Measurements from ENCODE around the gene RAD1. TPM values are rescaled to one million over a fixed set of nuclear protein-coding genes. Genes with fewer than 3 reads are reported as not detected.
"Not testable (repeated sequence)": the region's sequence is repeated elsewhere in the genome, so short reads cannot be mapped to it uniquely, and the experiment has no call there.

Gene RAD1
- total RNA-seq, 1 experiment from 2014 or later = 33.4 TPM

GRCh38 chr5:34923694-34924461, 8.6 kb upstream of the RAD1 start:
- Mint-ChIP-seq H3K9me3 (no peaks in the 10 kb centered on the region), H3K4me3 (no peak overlapping the region), H3K27ac (peak overlapping the region; percentile 23; the same call in 1 of the 2 replicates), H3K4me1 (peaks cover 2% of the 10 kb centered on the region; the same call in 1 of the 2 replicates), H3K36me3 (peaks cover 60% of the 10 kb centered on the region), H3K27me3 (ENCODE audit: low read depth) (no peaks in the 10 kb centered on the region)
- ChIA-PET CTCF (no interaction called here), POLR2A (no interaction called here)
- DNase-seq (ENCODE audit: low spot score) (no peak), ATAC-seq (no peak)
- no peak for TF ChIP-seq E2F5 (CRISPR knock-in tag; IDR thresholded peaks at IDR 0.05)
- no peak for TF ChIP-seq SMAD3 (CRISPR knock-in tag; IDR thresholded peaks at IDR 0.05; ENCODE audit: borderline replicate concordance)
- TF ChIP-seq ETV6 (CRISPR knock-in tag; IDR thresholded peaks at IDR 0.05) = no peak
- no peak for TF ChIP-seq ZNF396 (CRISPR knock-in tag; IDR thresholded peaks at IDR 0.05; ENCODE audit: borderline replicate concordance)
- TF ChIP-seq HMGXB4 (CRISPR knock-in tag; IDR thresholded peaks at IDR 0.05) = no peak
- no peak for TF ChIP-seq ELF4 (CRISPR knock-in tag; IDR thresholded peaks at IDR 0.05; ENCODE audit: low read depth)
- TF ChIP-seq TP53 (CRISPR knock-in tag; IDR thresholded peaks at IDR 0.05) = no peak
- TF ChIP-seq TCF7 (CRISPR knock-in tag; IDR thresholded peaks at IDR 0.05; ENCODE audit: low read depth) = no peak
- TF ChIP-seq FOXK1 (CRISPR knock-in tag; IDR thresholded peaks at IDR 0.05) = no peak
- no peak for TF ChIP-seq RORB (CRISPR knock-in tag; IDR thresholded peaks at IDR 0.05)
- no peak for TF ChIP-seq ZNF121 (CRISPR knock-in tag; IDR thresholded peaks at IDR 0.05)
- no peak for TF ChIP-seq PRRX2 (CRISPR knock-in tag; IDR thresholded peaks at IDR 0.05)

- DNase-seq (ENCODE audit: low spot score); H3K4me1 Mint-ChIP-seq; ATAC-seq; H3K27me3 Mint-ChIP-seq (ENCODE audit: low read depth); CTCF ChIA-PET; H3K9me3 Mint-ChIP-seq; H3K4me3 Mint-ChIP-seq; H3K27ac Mint-ChIP-seq: not testable (repeated sequence)
- POLR2A ChIA-PET = interaction anchor here (0.7 kb wide), 1 partner anchor 130 kb away, joined by 3 read pairs; no protein-coding TSS in a partner anchor
- peaks cover 60% of the 10 kb centered on the region for H3K36me3 Mint-ChIP-seq
Observed at GRCh38 chr5:34923256-34923655, 8.0 kb upstream of the RAD1 start.

- Mint-ChIP-seq H3K4me3 (no peak overlapping the region), H3K36me3 (peaks cover 41% of the 10 kb centered on the region), H3K27me3 (ENCODE audit: low read depth) (no peaks in the 10 kb centered on the region), H3K27ac (no peak overlapping the region), H3K4me1 (peaks cover 19% of the 10 kb centered on the region), H3K9me3 (no peaks in the 10 kb centered on the region)
- ATAC-seq = no peak
- TF ChIP-seq ZNF416 (CRISPR knock-in tag; IDR thresholded peaks at IDR 0.05) = no peak
- peak; percentile 85 for TF ChIP-seq ZNF121 (CRISPR knock-in tag; IDR thresholded peaks at IDR 0.05)
- ChIA-PET CTCF (interaction anchor here (0.7 kb wide), 1 partner anchor 912 kb away, joined by 4 read pairs; no protein-coding TSS in a partner anchor), POLR2A (interaction anchor here (0.7 kb wide), 1 partner anchor 80 kb away, joined by 4 read pairs; the partner anchor contains the start of gene TTC23L)
- no peak for DNase-seq (ENCODE audit: low spot score)
Observed at GRCh38 chr5:34919077-34919476, 3.8 kb upstream of the RAD1 start.

GRCh38 chr5:34918025-34918424, 2.7 kb upstream of the RAD1 start:
- no peak for ATAC-seq
- Mint-ChIP-seq H3K27me3 (ENCODE audit: low read depth) (no peaks in the 10 kb centered on the region), H3K4me1 (peaks cover 25% of the 10 kb centered on the region), H3K9me3 (no peaks in the 10 kb centered on the region), H3K27ac (peak overlapping the region; percentile 82), H3K4me3 (no peak overlapping the region), H3K36me3 (peaks cover 32% of the 10 kb centered on the region)
- DNase-seq (ENCODE audit: low spot score) = no peak
- ChIA-PET CTCF (interaction anchor here (1.2 to 2.1 kb wide), 2 partner anchors 11 to 443 kb away, joined by 4 to 7 read pairs; partner anchors contain the start of gene DNAJC21), POLR2A (no interaction called here)
- TF ChIP-seq ZNF121 (CRISPR knock-in tag; IDR thresholded peaks at IDR 0.05) (peak; percentile 64), ZBTB21 (CRISPR knock-in tag; IDR thresholded peaks at IDR 0.05; ENCODE audit: borderline replicate concordance) (no peak), ZNF219 (CRISPR knock-in tag; IDR thresholded peaks at IDR 0.05; ENCODE audit: borderline replicate concordance) (no peak)
